GM18861 (cell line): ENCODE measurements around the gene AK1.

ENCODE experiments used
- ATAC-seq: cut with Tn5 transposase; IDR thresholded peaks from one replicate; pipeline ENCODE4 v1.9.1; 2021; ENCODE audit not compliant: unreplicated experiment

Gene AK1

GRCh38 chr9:127869310-127870152, 7.9 kb downstream of the AK1 start:
- peak; percentile 41 for ATAC-seq

DNA sequence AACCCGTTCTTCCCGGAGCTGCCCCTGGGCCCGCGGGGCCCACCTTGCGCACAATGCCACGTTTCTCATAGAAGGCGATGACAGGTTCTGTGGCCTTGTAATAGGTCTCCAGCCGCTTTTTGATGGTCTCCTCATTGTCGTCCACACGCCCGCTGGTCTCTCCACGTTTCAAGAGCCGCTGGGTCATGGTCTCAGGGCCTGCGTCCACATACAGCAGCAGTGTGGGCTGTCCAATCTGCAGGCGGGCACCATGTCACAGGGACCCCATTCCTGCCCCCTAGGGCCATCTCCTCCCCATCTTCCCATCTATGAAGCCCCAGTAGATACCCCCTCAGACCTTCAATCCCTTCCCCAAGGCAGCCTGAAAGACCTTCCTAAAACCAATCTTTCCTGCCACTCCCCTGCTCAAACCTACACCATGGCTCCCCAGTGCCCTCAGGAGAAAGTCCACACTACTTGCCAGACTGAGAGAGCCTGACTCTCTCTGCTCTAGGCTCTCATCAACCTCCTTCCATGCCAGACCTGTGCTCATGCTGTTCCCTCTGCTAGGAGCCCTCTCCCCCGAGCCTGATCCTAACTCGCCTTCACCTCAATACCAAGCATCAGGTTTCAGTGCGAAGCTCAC, 9.1 kb downstream of the AK1 start:
- no peak for ATAC-seq

DNA sequence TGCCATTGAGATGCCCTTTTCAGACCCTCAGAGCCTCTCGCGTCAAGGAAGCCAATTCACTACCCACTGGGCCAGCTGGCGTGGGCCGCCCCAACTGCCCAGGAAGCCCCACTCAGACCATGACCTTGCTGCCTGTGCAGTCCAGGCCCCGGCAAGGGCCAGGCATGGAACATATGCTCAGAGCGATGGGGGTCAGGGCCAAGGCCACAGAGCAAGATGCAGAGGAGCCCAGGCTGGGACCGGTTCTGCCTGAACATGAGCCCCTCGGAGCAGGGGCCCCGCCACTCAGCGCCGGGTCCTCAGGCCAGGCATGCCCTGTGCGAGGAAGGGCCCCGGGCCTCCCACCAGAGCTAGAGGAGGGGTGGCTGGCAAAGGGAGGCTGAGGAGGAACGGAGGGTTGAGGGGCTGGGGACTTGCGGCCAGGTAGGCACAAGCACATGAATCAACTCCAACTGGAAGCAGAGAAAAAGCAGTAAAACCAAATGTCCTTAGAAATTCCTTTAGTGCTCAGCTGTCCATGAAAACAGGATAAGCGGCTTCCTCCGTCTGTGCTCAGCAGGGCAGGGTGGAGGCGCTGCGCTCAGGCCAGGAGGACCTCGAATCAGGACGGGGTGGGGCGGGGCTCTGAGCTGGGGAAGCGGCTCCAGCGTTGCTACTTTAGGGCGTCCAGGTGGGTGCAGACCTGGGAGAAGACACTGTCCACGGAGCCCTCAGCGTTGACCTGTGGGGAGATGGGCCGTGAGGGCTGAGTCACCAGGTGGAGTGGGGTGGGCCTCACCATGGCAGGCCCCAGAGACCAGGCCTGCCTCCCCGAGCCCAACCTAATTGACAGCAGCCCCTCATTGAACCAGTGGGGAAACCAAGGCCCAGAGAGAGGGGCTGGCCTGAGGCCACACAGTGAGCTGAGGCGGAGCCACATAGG, 9.9 kb downstream of the AK1 start:
- no peak for ATAC-seq

DNA sequence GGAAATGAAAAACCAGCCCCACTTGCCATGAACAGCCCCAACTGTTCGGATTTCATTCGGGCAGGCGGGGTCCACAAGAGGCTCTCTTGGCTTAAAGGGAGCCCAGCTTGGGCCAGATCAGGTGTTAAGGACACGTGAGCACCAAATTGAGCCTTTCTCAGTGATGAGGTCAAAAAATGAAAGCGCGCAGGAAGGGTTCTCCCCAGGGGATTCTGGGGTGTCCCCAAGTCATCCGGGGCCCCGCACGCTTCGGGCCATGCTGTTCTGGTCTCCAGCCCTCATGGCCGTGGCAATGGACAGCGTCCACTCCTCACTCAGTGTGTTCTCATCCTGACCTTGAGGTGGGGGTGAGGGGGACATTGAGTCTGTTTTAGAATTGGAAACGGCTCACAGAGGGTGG, 10.9 kb downstream of the AK1 start:
- peak; percentile 33 for ATAC-seq

DNA sequence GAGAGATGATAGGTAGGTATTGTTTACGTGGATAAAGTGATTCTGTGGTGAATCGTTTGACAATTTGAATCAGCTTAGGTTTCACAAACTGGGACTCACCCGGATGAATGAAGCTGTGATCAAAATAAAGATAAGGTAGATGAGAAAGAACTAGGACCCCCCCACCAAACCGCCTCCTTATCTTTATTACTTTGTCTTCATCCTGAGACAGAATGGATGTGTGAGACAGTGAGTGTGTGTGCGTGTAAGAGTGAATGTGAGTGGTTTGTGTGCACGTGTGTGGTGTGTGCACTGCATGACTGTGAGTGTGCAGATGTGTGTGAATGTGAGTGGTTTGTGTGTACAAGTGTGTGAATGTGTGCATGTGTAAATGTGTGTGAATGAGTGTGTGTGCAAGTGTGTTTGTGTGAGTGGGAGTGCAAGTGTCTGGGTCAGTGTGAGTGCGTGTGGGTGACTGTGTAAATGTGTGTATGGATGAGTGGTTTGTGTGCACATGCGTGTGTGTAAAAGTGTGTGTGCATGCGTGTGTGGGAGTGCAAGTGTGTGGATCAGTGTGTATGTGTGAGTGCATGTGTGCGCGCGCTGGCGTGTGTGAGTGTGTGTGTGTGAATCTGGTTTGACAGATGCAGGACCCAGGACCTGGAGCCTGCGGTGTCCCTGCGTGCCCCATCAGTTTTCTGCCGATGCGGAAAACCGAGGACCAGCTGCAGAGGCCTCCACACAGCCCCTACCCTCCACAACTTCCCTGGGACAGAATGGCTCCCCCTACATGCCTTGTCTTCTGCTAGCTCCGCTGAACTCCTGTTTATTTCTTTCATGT, 11.6 kb downstream of the AK1 start:
- ATAC-seq, result no peak

DNA sequence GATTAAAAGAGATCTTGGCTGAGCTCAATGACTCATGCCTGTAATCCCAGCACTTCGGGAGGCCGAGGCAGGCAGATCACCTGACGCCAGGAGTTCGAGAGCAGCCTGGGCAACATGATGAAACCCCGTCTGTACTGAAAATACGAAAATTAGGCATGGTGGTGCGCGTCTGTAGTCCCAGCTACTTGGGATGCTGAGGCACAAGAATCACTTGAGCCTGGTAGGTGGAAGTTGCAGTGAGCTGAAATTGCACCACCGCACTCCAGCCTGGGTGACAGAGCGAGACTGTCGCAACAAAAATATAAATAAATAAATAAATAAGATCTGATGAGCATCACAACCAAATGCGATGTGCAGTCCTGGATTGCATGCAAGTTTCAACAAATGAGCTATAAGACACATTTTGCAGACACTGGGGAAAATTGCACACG, 14.3 kb downstream of the AK1 start:
- no peak for ATAC-seq

GRCh38 chr9:127862075-127863011, 15.1 kb downstream of the AK1 start:
- ATAC-seq, result no peak

GRCh38 chr9:127860779-127861178, 16.7 kb downstream of the AK1 start:
- ATAC-seq, result no peak

DNA sequence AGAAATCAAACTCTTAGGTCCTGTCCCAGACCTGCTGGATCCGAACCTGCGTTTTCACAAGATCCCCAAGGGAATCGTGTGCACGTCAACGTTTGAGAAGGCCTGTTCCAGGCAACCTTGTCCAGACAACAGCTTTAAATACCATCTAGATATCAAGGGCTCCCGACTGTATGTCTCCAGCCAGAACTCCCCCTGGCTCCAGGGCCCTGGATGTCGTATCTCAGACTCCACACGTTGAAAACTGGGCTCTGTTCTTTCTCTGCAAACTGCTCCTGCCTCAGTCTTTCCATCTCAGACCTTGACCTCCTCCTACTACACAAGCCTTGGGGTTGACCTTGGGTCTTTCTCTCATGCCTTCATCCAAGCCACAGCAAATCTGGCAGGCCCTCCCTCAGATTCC, 17.2 kb downstream of the AK1 start:
- ATAC-seq, result no peak

GRCh38 chr9:127858041-127858512, 19.4 kb downstream of the AK1 start:
- no peak for ATAC-seq

DNA sequence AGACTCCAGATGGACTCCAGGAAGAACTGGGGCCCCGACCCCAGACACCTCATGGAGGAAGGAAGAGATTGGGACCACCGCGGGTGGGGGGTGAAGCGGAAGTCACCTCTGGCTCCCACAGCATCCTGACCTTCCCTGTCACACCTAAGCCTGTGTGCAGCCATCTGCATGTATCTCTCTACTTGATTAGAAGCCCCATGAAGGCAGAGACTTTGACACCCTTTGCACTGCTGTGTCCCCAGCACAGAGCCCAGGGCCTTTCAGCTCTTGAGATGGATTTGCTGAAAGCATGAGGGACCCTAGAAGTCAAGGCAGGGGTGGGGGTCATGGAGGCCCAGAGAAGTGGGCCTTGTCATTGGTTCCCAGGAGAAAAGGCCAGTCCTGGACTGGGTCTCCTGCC, 20.2 kb downstream of the AK1 start:
- no peak for ATAC-seq

- no peak for ATAC-seq
These were observed 20.8 kb downstream of the AK1 start for GRCh38 chr9:127856729-127857116.

DNA sequence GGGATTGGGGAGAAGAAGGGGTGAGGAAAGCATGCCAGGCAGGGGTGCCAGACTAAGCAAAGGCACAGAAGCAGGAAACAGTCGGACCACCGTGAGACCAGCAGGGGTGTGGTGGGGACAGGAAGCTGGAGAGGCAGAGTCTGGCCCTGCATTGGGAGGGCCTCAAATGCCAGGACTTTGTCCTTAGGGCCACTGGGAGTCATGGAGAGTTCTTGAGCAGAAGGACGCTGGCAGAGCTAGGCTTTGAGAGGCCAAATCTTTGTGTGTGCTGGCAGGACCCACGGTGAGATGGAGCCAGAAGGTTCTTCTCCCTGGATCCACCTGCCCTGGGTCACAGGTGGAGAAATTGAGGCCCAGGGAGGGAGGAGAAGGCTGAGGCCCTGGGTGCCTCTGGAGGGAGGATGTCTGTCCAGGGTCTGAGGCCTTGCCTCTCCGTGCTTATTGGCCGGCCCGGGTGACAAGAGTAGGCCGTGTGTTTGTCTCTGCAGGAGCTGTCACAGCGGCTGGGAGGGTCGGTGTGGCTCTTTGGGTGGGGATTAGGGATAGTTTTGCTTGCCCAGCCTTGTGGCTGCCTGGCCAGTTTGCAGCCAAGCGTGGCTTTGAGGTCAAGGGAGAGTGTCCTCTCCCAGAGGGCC, 21.3 kb downstream of the AK1 start:
- no peak for ATAC-seq

GRCh38 chr9:127855522-127855921, 22.0 kb downstream of the AK1 start:
- ATAC-seq, result no peak

GRCh38 chr9:127854960-127855359, 22.5 kb downstream of the AK1 start:
- ATAC-seq, result no peak

DNA sequence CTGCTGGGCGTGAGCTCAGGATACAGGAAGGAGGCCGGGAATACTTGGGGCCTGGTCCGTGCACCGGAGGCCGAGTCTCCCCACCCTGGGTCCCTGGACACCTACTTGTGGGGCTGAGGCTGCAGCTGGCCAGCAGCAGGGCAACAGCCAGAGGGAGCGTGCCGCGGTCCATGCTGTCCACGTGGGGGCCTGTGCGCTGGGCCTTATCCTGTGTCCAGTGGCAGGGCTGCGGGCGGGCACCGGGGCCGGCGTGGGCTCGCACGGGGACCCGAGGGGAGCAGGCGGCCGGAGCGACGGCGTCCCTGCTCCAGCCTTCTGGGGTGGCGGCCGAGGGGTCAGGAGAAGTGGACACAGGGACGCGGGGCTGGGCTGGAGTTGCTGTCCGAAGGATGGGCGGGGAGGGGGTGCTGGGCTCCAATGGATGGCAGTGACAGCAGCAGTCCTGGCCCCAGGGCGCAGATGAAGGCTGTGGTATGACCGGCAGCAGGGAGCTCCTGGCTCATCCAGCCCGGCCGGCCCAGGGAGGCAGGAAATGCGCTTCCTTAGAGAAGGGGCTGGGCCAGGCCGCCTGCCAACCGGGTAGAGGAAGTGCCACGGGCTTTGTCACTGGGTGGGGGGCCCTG, 23.2 kb downstream of the AK1 start, which contains the start of gene ENG:
TSS of gene ENG (minus strand) at position 475 of the 623 bp plus-strand sequence. CDS start at position 172, 303 bp downstream.
- no peak for ATAC-seq

DNA sequence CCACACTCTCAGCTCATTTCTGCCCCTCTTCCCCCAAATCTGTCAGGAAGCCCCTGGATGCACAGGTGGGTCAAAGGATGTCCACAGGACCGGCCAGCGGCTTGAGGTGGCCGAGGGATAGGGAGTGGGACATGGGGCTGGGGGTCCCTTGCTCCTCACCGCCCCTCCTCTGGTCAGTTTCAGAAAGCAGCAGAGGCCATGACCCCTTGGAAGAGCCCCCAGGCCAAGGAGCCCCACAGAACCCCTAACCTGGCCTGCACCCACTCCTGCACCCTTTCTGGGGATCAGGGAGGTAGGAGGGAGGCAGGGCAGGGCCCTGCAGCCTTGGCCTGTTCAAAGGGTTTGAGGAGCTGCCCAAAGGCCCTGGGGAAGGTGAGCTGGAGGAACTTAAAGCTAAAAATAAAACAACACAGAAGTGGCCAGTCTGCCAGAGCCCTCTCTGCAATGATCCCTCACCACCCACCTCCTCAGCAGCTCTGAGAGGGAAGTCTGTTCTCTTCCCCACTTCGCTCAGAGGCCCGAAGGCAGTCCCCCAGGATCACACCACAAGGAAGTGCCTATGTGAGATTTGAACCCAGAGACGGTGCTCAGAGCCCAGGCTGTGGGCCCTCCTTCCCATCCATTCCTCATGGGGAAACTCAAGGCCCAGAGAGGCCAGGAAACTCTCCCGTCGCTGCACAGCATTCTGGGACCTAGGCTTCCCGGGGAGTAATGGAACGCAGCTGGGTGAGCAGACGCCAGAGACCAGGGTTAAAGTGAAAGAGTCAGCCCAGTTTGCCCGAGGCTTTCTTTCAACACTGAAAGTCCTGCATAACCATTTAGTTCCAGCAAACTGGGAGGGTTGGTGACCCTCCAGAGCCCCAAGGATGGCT, 23.9 kb downstream of the AK1 start:
- no peak for ATAC-seq
